Right cardiac atrium (tissue), 5 donors: ENCODE results near the gene BEAN1. TPM values are rescaled to one million over a fixed set of nuclear protein-coding genes. Genes with fewer than 3 reads are reported as not detected.

Source experiments
- ATAC-seq, 2 donors: fragments of 200-7000 bp; cut with Tn5 transposase; one replicate each; pipeline versions ENCODE4 v1.8.0 to v1.9.1; 2020; ENCODE audit warnings: moderate library complexity in 2 of 2, mild to moderate bottlenecking in 1 of 2
- DNase-seq, 3 donors: peaks; one replicate each; pipeline ENCODE4 v3.0.0-alpha.2; 2020
- H3K27ac ChIP-seq: one replicate; pipeline ENCODE4 v1.5.1; 2013; ENCODE audit warnings: mild to moderate bottlenecking, low read length, control low read depth, moderate library complexity
- H3K27me3 ChIP-seq: one replicate; pipeline ENCODE4 v1.6.1; 2013; ENCODE audit not compliant: control insufficient read depth, insufficient read depth
- H3K4me1 ChIP-seq: one replicate; pipeline ENCODE4 v1.6.1; 2013; ENCODE audit warnings: low read length; ENCODE audit not compliant: control insufficient read depth, insufficient read depth
- H3K4me3 ChIP-seq: one replicate; pipeline ENCODE4 v1.5.1; 2013; ENCODE audit warnings: low read length, control low read depth
- H3K9me3 ChIP-seq: one replicate; pipeline ENCODE4 v1.6.1; 2013; ENCODE audit warnings: low read length; ENCODE audit not compliant: control insufficient read depth
- WGBS: extraction: QIAGEN DNeasy Blood & Tissue Kit; methylation state at CpG from one replicate; pipeline ENCODE4 v1.1.7; 2013; 5-methylcytosine and 5-hydroxymethylcytosine counted together
- intact Hi-C, 4 donors: fragments of 100-400 bp; cut with DNase I; formaldehyde crosslinking; loops; one replicate each; pipeline versions ENCODE4 v1.11.0 to v1.14.0; 2022 to 2023
- polyA plus RNA-seq: library from polyadenylated mRNA; stranded (reverse); fragments of 200-250 nt; gene quantifications from one replicate; pipeline ENCODE4 v1.2.3, GENCODE V29; 2013
- total RNA-seq, 4 donors: library from RNA; stranded (reverse); fragmentation: NEBNext Ultra II Directional; extraction: Animal tissue kit (Norgen Biotek cat#: 25700); gene quantifications; one replicate each; pipeline ENCODE4 v1.2.1, GENCODE V29; 2021
- donor health status: healthy with polysubstance abuse.
- donor health status: DM: no; HTN: yes; CAD: no.
- donor health status: DM: no; HTN: no; CAD: no.
- donor health status: DM: no; HTN: yes; CAD: no; lungs with severe emphysema.
- donor health status: DM: yes; HTN: yes; CAD: no.

BEAN1 gene
- total and polyA plus RNA-seq, 5 donors = 0.41 to 1.5 (median 1.1) TPM

DNA sequence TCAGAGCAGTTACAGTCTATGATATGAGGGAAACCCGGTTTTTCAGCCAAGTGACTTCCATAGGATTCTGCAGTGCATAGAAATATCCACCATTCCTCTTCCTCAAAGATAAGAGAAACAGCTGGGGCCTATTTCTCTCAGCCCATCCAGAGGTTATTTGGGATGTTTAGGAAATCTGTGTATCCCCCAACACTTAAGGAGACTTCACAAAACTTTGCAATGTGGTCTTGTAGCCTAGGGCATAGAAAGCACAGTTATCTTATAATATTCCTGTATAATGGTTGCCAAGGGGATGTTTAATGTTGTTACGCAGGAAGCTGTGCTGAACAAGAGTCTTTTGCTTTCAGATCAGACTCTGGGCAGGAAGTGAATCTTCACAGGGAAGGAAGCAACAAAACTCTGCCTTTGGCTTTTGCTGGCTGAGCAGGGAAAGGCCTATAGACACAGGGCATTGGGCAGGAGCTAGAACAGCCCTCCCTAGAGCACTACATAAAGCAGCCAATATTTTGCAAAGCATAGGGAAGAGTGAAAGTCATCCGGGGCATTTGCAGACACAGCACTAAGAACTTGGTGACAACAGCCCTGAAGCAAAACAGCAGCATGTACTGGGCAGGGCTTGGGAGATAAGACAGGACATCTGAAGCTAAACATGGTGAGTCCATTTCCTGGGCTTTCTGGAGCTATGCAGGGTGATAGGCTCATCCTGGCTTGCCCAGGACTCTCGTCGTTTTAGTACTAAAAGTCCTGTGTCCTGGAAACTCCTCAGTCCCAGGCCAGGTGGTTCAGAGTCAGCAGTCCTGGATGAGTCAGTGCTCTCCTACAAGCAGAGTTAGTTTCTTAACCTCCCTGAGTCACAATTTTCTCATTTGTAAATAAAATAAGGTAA is 18.7 kb upstream of the BEAN1 start:
- peak overlapping the region; percentile 96 for H3K27ac ChIP-seq
- no peaks in the 10 kb centered on the region for H3K9me3 ChIP-seq
- no peak overlapping the region for H3K4me3 ChIP-seq
- DNase-seq (peak in 1 of 3 donors; percentile 62), ATAC-seq (peak; percentile 39 to 74)
- intact Hi-C loops = loop anchor here (5.0 to 10.0 kb wide), 4 partner anchors 74 to 459 kb away; partner anchors contain the start of gene CMTM3 (in 2 of the 4)
- 20% methylated on average over 5 of the region's 5 CpGs for WGBS
- H3K4me1 ChIP-seq = peaks cover 3% of the 10 kb centered on the region
- no peaks in the 10 kb centered on the region for H3K27me3 ChIP-seq

DNA sequence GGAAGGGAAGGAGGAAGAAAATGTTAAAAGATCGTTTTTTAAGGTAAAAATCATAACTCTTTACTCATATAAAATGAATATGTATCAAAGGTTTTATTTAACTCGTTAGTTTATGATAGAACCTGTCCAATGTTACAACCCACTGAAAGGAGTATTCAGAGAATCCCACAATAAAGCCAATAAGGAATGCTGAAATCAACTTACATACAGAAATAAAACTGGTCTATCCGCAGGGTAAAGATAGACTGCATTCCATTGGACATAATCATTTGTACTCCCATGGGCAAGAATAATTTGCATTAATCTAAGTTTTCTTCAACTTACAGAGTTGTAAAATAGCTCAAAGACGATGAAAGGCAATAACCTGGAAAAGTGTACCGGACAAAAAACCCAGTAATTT is 17.9 kb upstream of the BEAN1 start:
- Histone ChIP-seq H3K27ac (no peak overlapping the region), H3K4me3 (no peak overlapping the region)
- ATAC-seq = no peak

GRCh38 chr16:66412182-66412581 is 14.9 kb upstream of the BEAN1 start:
- Histone ChIP-seq H3K27ac (no peak overlapping the region), H3K4me1 (peaks cover 3% of the 10 kb centered on the region), H3K27me3 (no peaks in the 10 kb centered on the region), H3K4me3 (no peak overlapping the region), H3K9me3 (no peaks in the 10 kb centered on the region)
- ATAC-seq = no peak
- intact Hi-C loops = no loop called here
- no peak for DNase-seq

More for the DNA sequence above, 17.9 kb upstream of the BEAN1 start:
- DNase-seq = no peak
- 50% methylated on average over 5 of the region's 5 CpGs for WGBS
- H3K27me3 ChIP-seq = no peaks in the 10 kb centered on the region
- peaks cover 3% of the 10 kb centered on the region for H3K4me1 ChIP-seq
- no peaks in the 10 kb centered on the region for H3K9me3 ChIP-seq
- intact Hi-C loops = loop anchor here (5.0 to 10.0 kb wide), 4 partner anchors 73 to 458 kb away; partner anchors contain the start of gene CMTM3 (in 2 of the 4)

- no peaks in the 10 kb centered on the region for H3K27me3 ChIP-seq
- 49% methylated on average over 1 of the region's 1 CpG for WGBS
- no peaks in the 10 kb centered on the region for H3K9me3 ChIP-seq
- intact Hi-C loops = no loop called here
- no peak overlapping the region for H3K4me3 ChIP-seq
- no peak for ATAC-seq
- no peaks in the 10 kb centered on the region for H3K4me1 ChIP-seq
- no peak for DNase-seq
- no peak overlapping the region for H3K27ac ChIP-seq
These were observed 12.2 kb upstream of the BEAN1 start for GRCh38 chr16:66414891-66415290.

GRCh38 chr16:66416136-66416535 is 11.0 kb upstream of the BEAN1 start:
- ATAC-seq (no peak), DNase-seq (no peak)
- intact Hi-C loops = no loop called here
- Histone ChIP-seq H3K27me3 (no peaks in the 10 kb centered on the region), H3K4me1 (no peaks in the 10 kb centered on the region), H3K9me3 (no peaks in the 10 kb centered on the region), H3K4me3 (no peak overlapping the region), H3K27ac (no peak overlapping the region)
- WGBS = 100% methylated on average over 1 of the region's 1 CpG

DNA sequence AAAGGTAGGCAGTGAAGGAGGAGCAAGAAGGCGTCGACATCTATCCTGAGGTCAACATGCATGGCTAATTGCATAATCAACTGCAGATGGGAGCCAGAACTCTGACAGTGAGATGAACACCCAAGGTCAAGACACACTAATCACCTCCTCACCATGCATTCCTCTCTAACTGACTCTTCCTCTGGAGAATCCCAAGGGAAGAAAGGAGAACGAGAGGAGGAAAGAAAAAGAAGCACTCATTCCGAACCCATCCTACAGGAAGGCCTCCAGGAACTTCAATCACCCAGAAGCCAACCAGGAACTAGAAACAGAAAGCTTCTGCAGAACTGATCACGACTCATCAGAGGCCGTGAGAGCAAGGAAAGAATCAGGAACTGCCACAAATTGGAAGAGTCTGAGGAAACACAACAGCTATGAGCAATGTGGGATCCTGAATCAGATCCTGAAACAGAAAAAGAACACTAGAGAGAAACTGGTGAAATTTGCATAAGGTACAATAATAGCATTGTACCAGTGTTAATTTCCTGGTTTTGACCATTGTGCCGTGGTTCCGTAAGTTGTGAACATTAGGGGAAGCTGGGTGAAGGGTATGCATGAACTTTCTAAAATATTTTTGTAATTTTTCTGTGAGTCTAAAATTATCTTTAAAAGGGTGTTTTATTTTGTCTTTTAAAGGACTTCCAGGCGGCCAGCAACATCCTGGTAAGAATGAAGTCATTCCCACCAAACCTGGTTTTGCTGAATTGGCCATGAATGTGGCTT is 10.0 kb upstream of the BEAN1 start:
- Histone ChIP-seq H3K4me3 (no peak overlapping the region), H3K27me3 (no peaks in the 10 kb centered on the region), H3K4me1 (no peaks in the 10 kb centered on the region), H3K27ac (no peak overlapping the region), H3K9me3 (no peaks in the 10 kb centered on the region)
- ATAC-seq (no peak), DNase-seq (no peak)
- 88% methylated on average over 9 of the region's 9 CpGs for WGBS
- intact Hi-C loops = no loop called here

GRCh38 chr16:66418165-66418962 is 8.7 kb upstream of the BEAN1 start:
- intact Hi-C loops = no loop called here
- no peak overlapping the region for H3K27ac ChIP-seq
- 81% methylated on average over 9 of the region's 9 CpGs for WGBS

GRCh38 chr16:66419527-66419926 is 7.6 kb upstream of the BEAN1 start:
- ATAC-seq (no peak), DNase-seq (no peak)
- Histone ChIP-seq H3K4me3 (no peak overlapping the region), H3K27me3 (no peaks in the 10 kb centered on the region), H3K9me3 (no peaks in the 10 kb centered on the region), H3K27ac (no peak overlapping the region), H3K4me1 (no peaks in the 10 kb centered on the region)
- 72% methylated on average over 3 of the region's 3 CpGs for WGBS
- intact Hi-C loops = no loop called here

More at GRCh38 chr16:66418165-66418962, 8.7 kb upstream of the BEAN1 start:
- no peaks in the 10 kb centered on the region for H3K27me3 ChIP-seq
- DNase-seq = no peak
- H3K4me1 ChIP-seq = no peaks in the 10 kb centered on the region
- H3K9me3 ChIP-seq = no peaks in the 10 kb centered on the region
- no peak for ATAC-seq
- no peak overlapping the region for H3K4me3 ChIP-seq

GRCh38 chr16:66420396-66420795 is 6.7 kb upstream of the BEAN1 start:
- H3K27me3 ChIP-seq = no peaks in the 10 kb centered on the region
- no peak overlapping the region for H3K4me3 ChIP-seq
- DNase-seq (no peak), ATAC-seq (no peak)
- no peaks in the 10 kb centered on the region for H3K9me3 ChIP-seq
- 51% methylated on average over 1 of the region's 1 CpG for WGBS
- no peaks in the 10 kb centered on the region for H3K4me1 ChIP-seq
- intact Hi-C loops = no loop called here
- H3K27ac ChIP-seq = no peak overlapping the region

- intact Hi-C loops = no loop called here
- ATAC-seq (no peak), DNase-seq (no peak)
- Histone ChIP-seq H3K27me3 (no peaks in the 10 kb centered on the region), H3K9me3 (no peaks in the 10 kb centered on the region), H3K27ac (no peak overlapping the region), H3K4me1 (no peaks in the 10 kb centered on the region), H3K4me3 (no peak overlapping the region)
- 85% methylated on average over 6 of the region's 6 CpGs for WGBS
These were observed 5.2 kb upstream of the BEAN1 start for GRCh38 chr16:66421891-66422290.
